ENCODE measurements around the gene LMBRD2.
"Not testable (repeated sequence)": the region's sequence is repeated elsewhere in the genome, so short reads cannot be mapped to it uniquely, and the experiment has no call there.

Gene LMBRD2

GRCh38 chr5:36161361-36161760, 9.7 kb upstream of the LMBRD2 start:
- no peak for DNase-seq (ENCODE audit: low read depth)

- no peak for DNase-seq (ENCODE audit: low read depth)
Observed at GRCh38 chr5:36160617-36161016, 8.9 kb upstream of the LMBRD2 start.

GRCh38 chr5:36158144-36158543, 6.5 kb upstream of the LMBRD2 start:
- DNase-seq (ENCODE audit: low read depth) = no peak

- no peak for DNase-seq (ENCODE audit: low read depth)
Observed at GRCh38 chr5:36156619-36157018, 4.9 kb upstream of the LMBRD2 start.

GRCh38 chr5:36156121-36156601, 4.5 kb upstream of the LMBRD2 start:
- no peak for DNase-seq (ENCODE audit: low read depth)

- DNase-seq (ENCODE audit: low read depth) = no peak
Observed at GRCh38 chr5:36155291-36155690, 3.6 kb upstream of the LMBRD2 start.

- DNase-seq (ENCODE audit: low read depth) = no peak
Observed at GRCh38 chr5:36153726-36154125, 2.0 kb upstream of the LMBRD2 start.

- no peak for DNase-seq (ENCODE audit: low read depth)
Observed at GRCh38 chr5:36153298-36153677, 1.6 kb upstream of the LMBRD2 start.

GRCh38 chr5:36152324-36153297, 924 bp upstream of the LMBRD2 start:
- DNase-seq (ENCODE audit: low read depth) = no peak

- DNase-seq (ENCODE audit: low read depth) = peak; percentile 10
Observed at GRCh38 chr5:36150676-36151433, 832 bp downstream of the LMBRD2 start.

- DNase-seq (ENCODE audit: low read depth) = no peak
Observed at GRCh38 chr5:36147681-36148080, 4.0 kb downstream of the LMBRD2 start.

- DNase-seq (ENCODE audit: low read depth) = no peak
Observed at GRCh38 chr5:36146390-36146789, 5.3 kb downstream of the LMBRD2 start.

GRCh38 chr5:36145311-36145710, 6.4 kb downstream of the LMBRD2 start:
- no peak for DNase-seq (ENCODE audit: low read depth)

GRCh38 chr5:36138900-36139683, 12.6 kb downstream of the LMBRD2 start:
- no peak for DNase-seq (ENCODE audit: low read depth)

GRCh38 chr5:36136581-36136980, 15.1 kb downstream of the LMBRD2 start:
- DNase-seq (ENCODE audit: low read depth) = no peak

GRCh38 chr5:36135988-36136387, 15.7 kb downstream of the LMBRD2 start:
- DNase-seq (ENCODE audit: low read depth) = no peak

GRCh38 chr5:36133009-36133408, 18.7 kb downstream of the LMBRD2 start:
- DNase-seq (ENCODE audit: low read depth) = not testable (repeated sequence)

- not testable (repeated sequence) for DNase-seq (ENCODE audit: low read depth)
Observed at GRCh38 chr5:36129666-36130065, 22.0 kb downstream of the LMBRD2 start.

GRCh38 chr5:36128795-36129194, 22.9 kb downstream of the LMBRD2 start:
- DNase-seq (ENCODE audit: low read depth) = no peak

- DNase-seq (ENCODE audit: low read depth) = no peak
Observed at GRCh38 chr5:36125868-36126267, 25.8 kb downstream of the LMBRD2 start.

- DNase-seq (ENCODE audit: low read depth) = no peak
Observed at GRCh38 chr5:36111238-36111637, 40.4 kb downstream of the LMBRD2 start.

Data from activated T-helper 9 cell treated with anti-CD3 and anti-CD28 coated beads, Interleukin-2, amount 50 U/mL, for 16 hours (primary cell).